Measurements from ENCODE around the gene S100A11.

The S100A11 gene

GRCh38 chr1:151986501-151987190 lies 50.2 kb downstream of the S100A11 start:
- in situ Hi-C loops (cut with MboI; ENCODE audit: low sequenced_read_pairs) = loop anchor here (25.0 kb wide), 1 partner anchor 99 kb away; no protein-coding TSS in a partner anchor

- in situ Hi-C loops (cut with MboI; ENCODE audit: low sequenced_read_pairs) = loop anchor here (25.0 kb wide), 1 partner anchor 98 kb away; no protein-coding TSS in a partner anchor
These were observed 51.0 kb downstream of the S100A11 start for GRCh38 chr1:151985768-151986167.

GRCh38 chr1:151985270-151985669 lies 51.5 kb downstream of the S100A11 start:
- in situ Hi-C loops (cut with MboI; ENCODE audit: low sequenced_read_pairs) = loop anchor here (25.0 kb wide), 1 partner anchor 98 kb away; no protein-coding TSS in a partner anchor

GRCh38 chr1:151984313-151984956 lies 52.4 kb downstream of the S100A11 start:
- in situ Hi-C loops (cut with MboI; ENCODE audit: low sequenced_read_pairs) = loop anchor here (25.0 kb wide), 1 partner anchor 97 kb away; no protein-coding TSS in a partner anchor

All from hTERT RPE-1 (cell line).